Left ventricle myocardium superior (tissue), 1 donor: ENCODE data around the gene CX3CR1. TPM values are rescaled to one million over a fixed set of nuclear protein-coding genes. Genes with fewer than 3 reads are reported as not detected.
A peak's percentile ranks its signal among the peaks of the same experiment; 100 is the strongest.

ENCODE experiments used
- ATAC-seq: fragments of 200-7000 bp; cut with Tn5 transposase; one replicate; pipeline ENCODE4 v1.9.1; 2020; ENCODE audit warnings: mild to moderate bottlenecking, moderate library complexity
- DNase-seq: peaks from one replicate; pipeline ENCODE4 v3.0.0-alpha.2; 2020
- intact Hi-C: fragments of 100-400 bp; cut with micrococcal nuclease; formaldehyde crosslinking; loops from one replicate; pipeline ENCODE4 v1.11.0; 2022
- total RNA-seq: library from RNA; stranded (reverse); fragmentation: NEBNext Ultra II Directional; extraction: Animal tissue kit (Norgen Biotek cat#: 25700); gene quantifications from one replicate; pipeline ENCODE4 v1.2.1, GENCODE V29; 2021
- donor health status: DM: no; HTN: yes; CAD: no; lungs with severe emphysema.

Gene CX3CR1
- total RNA-seq, 1 donor from 2014 or later: 1.7 TPM

GRCh38 chr3:39295184-39295775 lies 15.4 kb upstream of the CX3CR1 start:
- no peak for ATAC-seq
- intact Hi-C loops: no loop called here
- DNase-seq: no peak

GRCh38 chr3:39294446-39295183 lies 14.8 kb upstream of the CX3CR1 start:
- ATAC-seq (no peak), DNase-seq (no peak)
- intact Hi-C loops: no loop called here

GRCh38 chr3:39292961-39293360 lies 13.1 kb upstream of the CX3CR1 start:
- DNase-seq (no peak), ATAC-seq (no peak)
- intact Hi-C loops: no loop called here

GRCh38 chr3:39291903-39292329 lies 12.1 kb upstream of the CX3CR1 start:
- DNase-seq (peak; percentile 78), ATAC-seq (peak; percentile 62)
- intact Hi-C loops: loop anchor here (2.0 kb wide), 1 partner anchor 167 kb away; no protein-coding TSS in a partner anchor

- ATAC-seq: no peak
- DNase-seq: no peak
- intact Hi-C loops: loop anchor here (2.0 kb wide), 1 partner anchor 165 kb away; no protein-coding TSS in a partner anchor
These were observed 10.4 kb upstream of the CX3CR1 start for GRCh38 chr3:39290255-39290654.

GRCh38 chr3:39289107-39289506 lies 9.3 kb upstream of the CX3CR1 start:
- no peak for DNase-seq
- intact Hi-C loops: loop anchor here (5.0 kb wide), 1 partner anchor 82 kb away; no protein-coding TSS in a partner anchor
- no peak for ATAC-seq

GRCh38 chr3:39288300-39288808 lies 8.5 kb upstream of the CX3CR1 start:
- peak; percentile 78 for DNase-seq
- intact Hi-C loops: loop anchor here (5.0 kb wide), 1 partner anchor 81 kb away; no protein-coding TSS in a partner anchor
- ATAC-seq: peak; percentile 94

GRCh38 chr3:39287216-39288164 lies 7.7 kb upstream of the CX3CR1 start:
- intact Hi-C loops: loop anchor here (5.0 kb wide), 1 partner anchor 80 kb away; no protein-coding TSS in a partner anchor
- DNase-seq: no peak
- ATAC-seq: peak; percentile 39

GRCh38 chr3:39286771-39287170 lies 6.9 kb upstream of the CX3CR1 start:
- DNase-seq: no peak
- intact Hi-C loops: loop anchor here (5.0 kb wide), 1 partner anchor 79 kb away; no protein-coding TSS in a partner anchor
- no peak for ATAC-seq

GRCh38 chr3:39285332-39285731 lies 5.5 kb upstream of the CX3CR1 start:
- no peak for DNase-seq
- ATAC-seq: no peak
- intact Hi-C loops: loop anchor here (5.0 kb wide), 1 partner anchor 78 kb away; no protein-coding TSS in a partner anchor

- intact Hi-C loops: no loop called here
- no peak for ATAC-seq
These were observed 4.6 kb upstream of the CX3CR1 start for GRCh38 chr3:39284457-39284881.

GRCh38 chr3:39282057-39282456 lies 2.2 kb upstream of the CX3CR1 start:
- no peak for DNase-seq
- no peak for ATAC-seq
- intact Hi-C loops: no loop called here

More at GRCh38 chr3:39284457-39284881, 4.6 kb upstream of the CX3CR1 start:
- DNase-seq: no peak

GRCh38 chr3:39281533-39281932 lies 1.7 kb upstream of the CX3CR1 start:
- intact Hi-C loops: no loop called here
- DNase-seq (no peak), ATAC-seq (no peak)

GRCh38 chr3:39280571-39280970 lies 735 bp upstream of the CX3CR1 start:
- ATAC-seq (no peak), DNase-seq (no peak)
- intact Hi-C loops: no loop called here

GRCh38 chr3:39278616-39278935 lies 1.3 kb downstream of the CX3CR1 start:
- no peak for ATAC-seq
- intact Hi-C loops: no loop called here
- no peak for DNase-seq

GRCh38 chr3:39277893-39278615 lies 1.8 kb downstream of the CX3CR1 start:
- no peak for DNase-seq
- intact Hi-C loops: no loop called here
- no peak for ATAC-seq

- DNase-seq (no peak), ATAC-seq (no peak)
- intact Hi-C loops: no loop called here
These were observed 3.1 kb downstream of the CX3CR1 start for GRCh38 chr3:39276746-39277145.

GRCh38 chr3:39275963-39276593 lies 3.8 kb downstream of the CX3CR1 start:
- intact Hi-C loops: no loop called here

More at GRCh38 chr3:39275963-39276593, 3.8 kb downstream of the CX3CR1 start:
- DNase-seq (no peak), ATAC-seq (no peak)
